Ishikawa (cell line): Measurements from ENCODE around the gene WNT7B.
A peak's percentile ranks its signal among the peaks of the same experiment; 100 is the strongest.

ENCODE experiments used
- CEBPB ChIP-seq: IDR thresholded peaks from 2 replicates; pipeline ENCODE4 v1.6.1; 2012
- CREB1 ChIP-seq: IDR thresholded peaks from 2 replicates; pipeline ENCODE4 v1.6.1; 2012; ENCODE audit warnings: low read depth
- EGR1 ChIP-seq: IDR thresholded peaks from 2 replicates; pipeline ENCODE4 v1.6.1; 2012
- EP300 ChIP-seq: IDR thresholded peaks from 2 replicates; pipeline ENCODE4 v1.6.1; 2012; ENCODE audit warnings: borderline replicate concordance
- FOXM1 ChIP-seq: IDR thresholded peaks from 2 replicates; pipeline ENCODE4 v1.6.1; 2012; ENCODE audit warnings: low read depth, borderline replicate concordance
- MAX ChIP-seq: IDR thresholded peaks from 2 replicates; pipeline ENCODE4 v1.6.1; 2012
- NFIC ChIP-seq: IDR thresholded peaks from 2 replicates; pipeline ENCODE4 v1.6.1; 2012
- RAD21 ChIP-seq: IDR thresholded peaks from 2 replicates; pipeline ENCODE4 v1.6.1; 2012; ENCODE audit warnings: low read depth
- REST ChIP-seq: IDR thresholded peaks from 2 replicates; pipeline ENCODE4 v1.6.1; 2012; ENCODE audit warnings: low read depth, mild to moderate bottlenecking
- TAF1 ChIP-seq: IDR thresholded peaks from 2 replicates; pipeline ENCODE4 v1.6.1; 2012; ENCODE audit warnings: low read depth, mild to moderate bottlenecking
- TCF12 ChIP-seq: IDR thresholded peaks from 2 replicates; pipeline ENCODE4 v1.6.1; 2012; ENCODE audit warnings: low read depth
- TEAD4 ChIP-seq: IDR thresholded peaks from 2 replicates; pipeline ENCODE4 v1.6.1; 2012
- YY1 ChIP-seq: IDR thresholded peaks from 2 replicates; pipeline ENCODE4 v1.6.1; 2012; ENCODE audit warnings: low read depth
- ZBTB7A ChIP-seq: IDR thresholded peaks from 2 replicates; pipeline ENCODE4 v1.6.1; 2012; ENCODE audit warnings: low read depth
- TF ChIP-seq, protein P1 (sequence below): IDR thresholded peaks from 2 replicates; pipeline ENCODE4 v1.6.1; 2012

The WNT7B gene

DNA sequence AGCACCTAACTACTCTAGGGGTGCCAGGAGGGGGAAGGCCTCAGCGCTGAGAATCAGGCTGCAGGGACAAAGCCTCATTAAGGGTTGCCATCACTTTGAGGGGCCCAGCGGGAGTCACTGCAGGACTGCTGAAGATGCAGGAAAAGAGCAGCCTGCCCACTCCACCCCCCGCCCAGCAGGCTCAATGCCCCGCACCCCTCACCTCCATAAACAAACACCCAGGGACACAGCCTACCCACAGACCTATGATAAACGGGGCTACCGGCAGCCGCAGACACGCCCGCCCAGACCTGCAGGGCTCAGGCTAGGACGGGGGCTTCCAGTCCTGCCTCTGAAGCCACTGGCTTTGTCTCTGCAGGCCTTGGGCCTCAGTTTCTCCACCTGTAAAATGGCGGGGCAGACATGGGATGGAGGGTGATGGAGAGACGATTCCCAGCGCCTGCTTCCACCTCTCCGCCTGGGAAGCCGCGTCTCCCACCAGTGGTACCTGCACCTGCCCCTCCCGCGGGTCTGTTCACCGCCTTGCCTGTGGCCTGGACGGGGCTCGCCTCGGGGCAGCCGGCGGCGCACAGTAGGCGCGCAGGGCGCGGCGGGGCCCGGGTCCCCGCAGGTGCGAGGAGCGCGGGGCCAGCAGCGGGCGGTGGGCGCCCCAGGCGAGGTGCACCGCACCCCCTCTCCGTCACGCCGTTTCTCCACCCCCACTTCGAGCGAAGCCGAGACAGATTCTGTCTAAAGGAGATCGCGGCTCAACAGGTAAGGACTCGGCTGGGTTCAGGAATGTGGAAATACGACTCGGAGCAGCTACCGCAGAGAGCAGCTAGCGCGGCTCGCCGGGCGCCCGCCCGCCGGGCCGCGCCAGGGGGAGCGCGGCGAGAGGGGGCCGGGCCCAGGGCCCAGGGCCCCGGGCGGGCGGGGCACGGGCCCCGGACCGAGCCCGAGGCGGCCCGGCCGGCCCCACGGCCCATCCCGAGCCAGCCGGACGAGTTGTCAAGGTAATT lies 1.5 kb downstream of the WNT7B start:
- 0 out of 2 replicates have a peak, but pooled peaks have one; percentile 16 for TF ChIP-seq TAF1
- TF ChIP-seq FOXM1, result no peak
- TF ChIP-seq ZBTB7A, result peak; percentile 49; the same call in 1 of the 2 replicates
- peak; percentile 32; the same call in 1 of the 2 replicates for TF ChIP-seq EP300
- no peak for TF ChIP-seq CREB1
- TF ChIP-seq RAD21, result no peak
- TF ChIP-seq TCF12, result peak; percentile 6; the same call in 1 of the 2 replicates
- no peak for TF ChIP-seq CEBPB
- no peak for TF ChIP-seq REST
- no peak for TF ChIP-seq YY1
- TF ChIP-seq TEAD4, result peak; percentile 87
- no peak for TF ChIP-seq EGR1
- TF ChIP-seq NFIC, result peak; percentile 26; the same call in 1 of the 2 replicates
- TF ChIP-seq, protein P1, sequence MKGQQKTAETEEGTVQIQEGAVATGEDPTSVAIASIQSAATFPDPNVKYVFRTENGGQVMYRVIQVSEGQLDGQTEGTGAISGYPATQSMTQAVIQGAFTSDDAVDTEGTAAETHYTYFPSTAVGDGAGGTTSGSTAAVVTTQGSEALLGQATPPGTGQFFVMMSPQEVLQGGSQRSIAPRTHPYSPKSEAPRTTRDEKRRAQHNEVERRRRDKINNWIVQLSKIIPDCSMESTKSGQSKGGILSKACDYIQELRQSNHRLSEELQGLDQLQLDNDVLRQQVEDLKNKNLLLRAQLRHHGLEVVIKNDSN, result no peak
- TF ChIP-seq MAX, result peak; percentile 8; the same call in 1 of the 2 replicates

DNA sequence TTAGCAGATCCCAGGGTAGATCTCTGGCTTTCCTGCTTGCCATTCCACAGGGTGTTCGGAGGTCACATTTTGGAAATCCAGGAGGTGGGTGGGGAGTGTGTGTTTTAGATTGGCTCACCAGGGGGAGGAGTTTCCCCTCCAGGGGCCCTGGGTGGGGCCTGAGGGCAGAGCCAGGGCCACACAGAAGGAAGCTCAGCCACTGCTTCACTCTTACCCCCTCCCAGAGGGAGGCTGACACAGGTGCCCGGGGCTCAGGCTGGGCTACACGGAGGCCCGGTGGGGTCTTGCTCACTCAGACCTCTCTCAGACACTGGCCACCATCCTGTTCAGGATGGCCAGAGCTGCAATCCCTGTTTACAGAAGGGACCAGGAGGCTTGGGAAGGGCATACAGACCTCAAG lies 2.5 kb downstream of the WNT7B start:
- TF ChIP-seq REST, result no peak
- no peak for TF ChIP-seq TEAD4
- TF ChIP-seq RAD21, result no peak
- TF ChIP-seq EGR1, result no peak
- TF ChIP-seq, protein P1, result no peak
- no peak for TF ChIP-seq MAX
- no peak for TF ChIP-seq CEBPB
- TF ChIP-seq YY1, result no peak
- TF ChIP-seq FOXM1, result no peak
- TF ChIP-seq CREB1, result no peak
- no peak for TF ChIP-seq EP300

GRCh38 chr22:45972889-45973253 lies 4.1 kb downstream of the WNT7B start:
- TF ChIP-seq RAD21 (no peak), EGR1 (no peak), NFIC (no peak), CREB1 (no peak), ZBTB7A (no peak), FOXM1 (no peak), TCF12 (no peak), REST (no peak), TAF1 (no peak), EP300 (no peak)
